HG02798 (cell line): ENCODE measurements around the gene CDH3.

Source experiments
- ATAC-seq: cut with Tn5 transposase; IDR thresholded peaks from one replicate; pipeline ENCODE4 v1.9.1; 2021; ENCODE audit warnings: mild to moderate bottlenecking; ENCODE audit not compliant: unreplicated experiment, poor library complexity

CDH3 gene

GRCh38 chr16:68733570-68733969, 88.5 kb downstream of the CDH3 start:
- ATAC-seq: no peak

GRCh38 chr16:68734782-68735181, 89.7 kb downstream of the CDH3 start:
- ATAC-seq: no peak

GRCh38 chr16:68736561-68736960, 91.5 kb downstream of the CDH3 start:
- no peak for ATAC-seq

- ATAC-seq: no peak
Observed at GRCh38 chr16:68737046-68737729, 92.1 kb downstream of the CDH3 start, which contains the start of gene CDH1. CDH1 (plus strand) TSS chr16:68737292; CDS start chr16:68737416, 124 bp downstream.

- ATAC-seq: no peak
Observed at GRCh38 chr16:68737730-68738629, 92.9 kb downstream of the CDH3 start.

- ATAC-seq: no peak
Observed at GRCh38 chr16:68739964-68740627, 95.0 kb downstream of the CDH3 start.

GRCh38 chr16:68740628-68741346, 95.7 kb downstream of the CDH3 start:
- ATAC-seq: no peak

GRCh38 chr16:68743664-68744063, 98.6 kb downstream of the CDH3 start:
- ATAC-seq: no peak

GRCh38 chr16:68744744-68745280, 99.7 kb downstream of the CDH3 start:
- ATAC-seq: no peak

- no peak for ATAC-seq
Observed at GRCh38 chr16:68746951-68747350, 101.8 kb downstream of the CDH3 start.

GRCh38 chr16:68749432-68749831, 104.3 kb downstream of the CDH3 start:
- no peak for ATAC-seq
